Activated T-cell treated with anti-CD3 and anti-CD28 coated beads, Interleukin-2, amount 50 U/mL, for 48 hours (primary cell): Measurements from ENCODE around the gene MYO1D.
"Not testable (repeated sequence)": the region's sequence is repeated elsewhere in the genome, so short reads cannot be mapped to it uniquely, and the experiment has no call there.

ENCODE experiments used
- DNase-seq, 2 experiments: peaks; one replicate each; pipeline ENCODE4 v3.0.0-alpha.2; 2020

The MYO1D gene

GRCh38 chr17:32563583-32563982 lies 313.3 kb downstream of the MYO1D start:
- no peak for DNase-seq

GRCh38 chr17:32558997-32559650 lies 317.8 kb downstream of the MYO1D start:
- DNase-seq, result no peak

GRCh38 chr17:32558326-32558955 lies 318.5 kb downstream of the MYO1D start:
- no peak for DNase-seq

GRCh38 chr17:32555611-32556310 lies 321.2 kb downstream of the MYO1D start:
- DNase-seq, result no peak

GRCh38 chr17:32553168-32553567 lies 323.8 kb downstream of the MYO1D start:
- DNase-seq, result no peak

GRCh38 chr17:32552280-32552679 lies 324.6 kb downstream of the MYO1D start:
- DNase-seq, result no peak

- no peak for DNase-seq
Measured at GRCh38 chr17:32551186-32551955, 325.6 kb downstream of the MYO1D start.

GRCh38 chr17:32549559-32549958 lies 327.4 kb downstream of the MYO1D start:
- no peak for DNase-seq

- no peak for DNase-seq
Measured at GRCh38 chr17:32546031-32546444, 330.9 kb downstream of the MYO1D start.

GRCh38 chr17:32542186-32542585 lies 334.7 kb downstream of the MYO1D start:
- no peak for DNase-seq

GRCh38 chr17:32541640-32542039 lies 335.3 kb downstream of the MYO1D start:
- DNase-seq, result no peak

GRCh38 chr17:32536736-32537643 lies 339.9 kb downstream of the MYO1D start:
- DNase-seq, result no peak

GRCh38 chr17:32533296-32533695 lies 343.6 kb downstream of the MYO1D start:
- DNase-seq, result no peak

GRCh38 chr17:32529604-32530003 lies 347.3 kb downstream of the MYO1D start:
- DNase-seq, result no peak

GRCh38 chr17:32528825-32529224 lies 348.1 kb downstream of the MYO1D start:
- no peak for DNase-seq

- no peak for DNase-seq
Measured at GRCh38 chr17:32527146-32527545, 349.8 kb downstream of the MYO1D start.

- no peak for DNase-seq
Measured at GRCh38 chr17:32525122-32525521, 351.8 kb downstream of the MYO1D start.

- not testable (repeated sequence) for DNase-seq
Measured at GRCh38 chr17:32524553-32524880, 352.4 kb downstream of the MYO1D start.

- DNase-seq, result peak; percentile 56 to 63
Measured at GRCh38 chr17:32523827-32524552, 352.9 kb downstream of the MYO1D start.

GRCh38 chr17:32523017-32523680 lies 353.8 kb downstream of the MYO1D start:
- peak; percentile 67 for DNase-seq
